CD14-positive monocyte (primary cell): ENCODE data around the gene ADGRG7. TPM values are rescaled to one million over a fixed set of nuclear protein-coding genes. Genes with fewer than 3 reads are reported as not detected.

Experiments used
- DNase-seq, 3 donors: peaks; one replicate each; pipeline ENCODE4 v3.0.0-alpha.2; 2011 to 2022
- H2AFZ ChIP-seq: 2 replicates; pipeline ENCODE4 v1.6.0; 2012; ENCODE audit warnings: mild to moderate bottlenecking, low read depth, low read length, inconsistent platforms; ENCODE audit not compliant: insufficient read depth, poor library complexity, severe bottlenecking
- H3K27ac ChIP-seq, 2 donors: 1 replicate in 1 of 2; 2 replicates in 1 of 2; pipeline ENCODE4 v1.5.1; 2012 to 2013; ENCODE audit warnings: low read length in 2 of 2, control low read depth in 1 of 2, inconsistent platforms in 1 of 2, low read depth in 1 of 2, mild to moderate bottlenecking in 1 of 2
- H3K27me3 ChIP-seq, 2 donors: one replicate each; pipeline versions ENCODE4 v1.6.0 to v1.6.1; 2011 to 2013; ENCODE audit warnings: low read length in 2 of 2; ENCODE audit not compliant: control insufficient read depth in 2 of 2, insufficient read depth in 2 of 2
- H3K36me3 ChIP-seq, 2 donors: replicated peaks in 1 of 2; 1 replicate in 1 of 2; 2 replicates in 1 of 2; pipeline versions ENCODE4 v1.5.1 to v1.6.1; 2012 to 2013; ENCODE audit warnings: low read length in 2 of 2, control low read depth in 1 of 2, inconsistent platforms in 1 of 2, mild to moderate bottlenecking in 1 of 2; ENCODE audit not compliant: insufficient read depth in 2 of 2, control insufficient read depth in 1 of 2
- H3K4me1 ChIP-seq, 2 donors: 1 replicate in 1 of 2; 2 replicates in 1 of 2; pipeline versions ENCODE4 v1.5.1 to v1.6.1; 2012 to 2013; ENCODE audit warnings: low read length in 2 of 2, control low read depth in 1 of 2, inconsistent platforms in 1 of 2, mild to moderate bottlenecking in 1 of 2, moderate library complexity in 1 of 2; ENCODE audit not compliant: insufficient read depth in 2 of 2, control insufficient read depth in 1 of 2
- H3K4me2 ChIP-seq: replicated peaks from 2 replicates; pipeline ENCODE3; 2012; ENCODE audit warnings: low read length, moderate library complexity, mild to moderate bottlenecking; ENCODE audit not compliant: poor library complexity, severe bottlenecking; ENCODE audit errors: extremely low read depth
- H3K4me3 ChIP-seq, 3 experiments: fragments of 200-600 bp in 1 of 3; sonication (generic) in 1 of 3; replicated peaks in 1 of 3; 1 replicate in 2 of 3; 2 replicates in 1 of 3; pipeline ENCODE4 v1.5.1; 2011 to 2013; ENCODE audit warnings: low read length in 3 of 3, mild to moderate bottlenecking in 3 of 3, control low read depth in 2 of 3, low read depth in 2 of 3, inconsistent platforms in 1 of 3, moderate library complexity in 1 of 3
- H3K79me2 ChIP-seq: 2 replicates; pipeline ENCODE4 v1.6.0; 2012; ENCODE audit warnings: mild to moderate bottlenecking, control low read depth, inconsistent platforms, low read length, moderate library complexity; ENCODE audit not compliant: insufficient read depth
- H3K9ac ChIP-seq: 2 replicates; pipeline ENCODE4 v1.6.0; 2017; ENCODE audit warnings: low read length, mild to moderate bottlenecking; ENCODE audit not compliant: insufficient read depth, poor library complexity, severe bottlenecking
- H3K9me3 ChIP-seq, 2 donors: replicated peaks in 1 of 2; 1 replicate in 1 of 2; 2 replicates in 1 of 2; pipeline versions ENCODE4 v1.5.1 to v1.6.1; 2012 to 2013; ENCODE audit warnings: low read length in 2 of 2, control low read depth in 1 of 2; ENCODE audit not compliant: control insufficient read depth in 1 of 2, insufficient read depth in 1 of 2
- H4K20me1 ChIP-seq: 2 replicates; pipeline ENCODE4 v1.6.0; 2012; ENCODE audit warnings: mild to moderate bottlenecking, low read length, control low read depth, moderate library complexity; ENCODE audit not compliant: insufficient read depth
- H3K27ac Mint-ChIP-seq, 7 donors: one replicate each; pipeline ENCODE4 v1.8.0; 2020; ENCODE audit warnings: mild to moderate bottlenecking in 7 of 7, mixed read lengths in 7 of 7, moderate library complexity in 6 of 7, inconsistent platforms in 2 of 7
- H3K27me3 Mint-ChIP-seq, 3 donors: one replicate each; pipeline ENCODE4 v1.8.0; 2021 to 2022; ENCODE audit warnings: low read depth in 3 of 3, mild to moderate bottlenecking in 3 of 3, mixed read lengths in 3 of 3, moderate library complexity in 3 of 3, inconsistent platforms in 1 of 3
- H3K36me3 Mint-ChIP-seq, 2 donors: one replicate each; pipeline ENCODE4 v1.8.0; 2020; ENCODE audit warnings: mixed read lengths in 2 of 2, inconsistent platforms in 1 of 2, mild to moderate bottlenecking in 1 of 2
- H3K4me1 Mint-ChIP-seq: one replicate; pipeline ENCODE4 v1.8.0; 2020; ENCODE audit warnings: mild to moderate bottlenecking, mixed read lengths
- H3K4me3 Mint-ChIP-seq, 2 donors: one replicate each; pipeline ENCODE4 v1.8.0; 2020; ENCODE audit warnings: mild to moderate bottlenecking in 2 of 2, mixed read lengths in 2 of 2, moderate library complexity in 1 of 2
- H3K9me3 Mint-ChIP-seq, 7 donors: one replicate each; pipeline ENCODE4 v1.8.0; 2020 to 2022; ENCODE audit warnings: mixed read lengths in 7 of 7, mild to moderate bottlenecking in 6 of 7, moderate library complexity in 6 of 7, inconsistent platforms in 2 of 7
- WGBS: methylation state at CpG from one replicate; pipeline ENCODE4 v1.1.5; 2013; ENCODE audit warnings: missing lambda C conversion rate; ENCODE audit not compliant: insufficient coverage; 5-methylcytosine and 5-hydroxymethylcytosine counted together
- intact Hi-C, 2 donors: fragments of 100-400 bp; cut with micrococcal nuclease; formaldehyde crosslinking; loops; one replicate each; pipeline versions ENCODE4 v1.15.0 to v1.15.1; 2023
- polyA plus RNA-seq, 3 donors: library from polyadenylated mRNA; depleted of rRNA in 1 of 3; unstranded in 2 of 3; stranded (reverse) in 1 of 3; fragments of 300-500 nt in 2 of 3; fragments of >200 nt in 1 of 3; fragmentation: Illumina TruSeq in 2 of 3; gene quantifications; 1 replicate in 2 of 3; 2 replicates in 1 of 3; pipeline ENCODE4 v1.2.3, GENCODE V29; 2012 to 2021
- TF ChIP-seq, protein P1 (sequence below): fragments of 200-600 bp; IDR thresholded peaks from one replicate; pipeline ENCODE4 v1.8.0; 2022; ENCODE audit warnings: antibody characterized with exemption, mild to moderate bottlenecking

The ADGRG7 gene
- polyA plus RNA-seq, 3 donors = not detected

- Histone ChIP-seq H2AFZ (no peak overlapping the region), H3K4me1 (no peaks in the 10 kb centered on the region), H4K20me1 (peaks cover 34% of the 10 kb centered on the region), H3K4me3 (no peak overlapping the region), H3K27me3 (no peaks in the 10 kb centered on the region), H3K4me2 (no peak overlapping the region), H3K9ac (no peak overlapping the region), H3K79me2 (peaks cover 20% of the 10 kb centered on the region), H3K27ac (no peak overlapping the region), H3K9me3 (no peaks in the 10 kb centered on the region), H3K36me3 (peaks cover 78 to 97% of the 10 kb centered on the region in 2 donors)
- no peak for DNase-seq
- H3K4me3 Mint-ChIP-seq = no peak overlapping the region
- peaks cover 67 to 84% of the 10 kb centered on the region in 2 donors for H3K36me3 Mint-ChIP-seq
- no peaks in the 10 kb centered on the region for H3K9me3 Mint-ChIP-seq
- TF ChIP-seq, protein P1, sequence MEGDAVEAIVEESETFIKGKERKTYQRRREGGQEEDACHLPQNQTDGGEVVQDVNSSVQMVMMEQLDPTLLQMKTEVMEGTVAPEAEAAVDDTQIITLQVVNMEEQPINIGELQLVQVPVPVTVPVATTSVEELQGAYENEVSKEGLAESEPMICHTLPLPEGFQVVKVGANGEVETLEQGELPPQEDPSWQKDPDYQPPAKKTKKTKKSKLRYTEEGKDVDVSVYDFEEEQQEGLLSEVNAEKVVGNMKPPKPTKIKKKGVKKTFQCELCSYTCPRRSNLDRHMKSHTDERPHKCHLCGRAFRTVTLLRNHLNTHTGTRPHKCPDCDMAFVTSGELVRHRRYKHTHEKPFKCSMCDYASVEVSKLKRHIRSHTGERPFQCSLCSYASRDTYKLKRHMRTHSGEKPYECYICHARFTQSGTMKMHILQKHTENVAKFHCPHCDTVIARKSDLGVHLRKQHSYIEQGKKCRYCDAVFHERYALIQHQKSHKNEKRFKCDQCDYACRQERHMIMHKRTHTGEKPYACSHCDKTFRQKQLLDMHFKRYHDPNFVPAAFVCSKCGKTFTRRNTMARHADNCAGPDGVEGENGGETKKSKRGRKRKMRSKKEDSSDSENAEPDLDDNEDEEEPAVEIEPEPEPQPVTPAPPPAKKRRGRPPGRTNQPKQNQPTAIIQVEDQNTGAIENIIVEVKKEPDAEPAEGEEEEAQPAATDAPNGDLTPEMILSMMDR = no peak
- no peaks in the 10 kb centered on the region for H3K27me3 Mint-ChIP-seq
- no peaks in the 10 kb centered on the region for H3K4me1 Mint-ChIP-seq
- no peak overlapping the region for H3K27ac Mint-ChIP-seq
- no CpG with 5 or more reads among the region's 3 CpGs for WGBS
- intact Hi-C loops = no loop called here
Measured at GRCh38 chr3:100732435-100732834, 123.0 kb downstream of the ADGRG7 start.

DNA sequence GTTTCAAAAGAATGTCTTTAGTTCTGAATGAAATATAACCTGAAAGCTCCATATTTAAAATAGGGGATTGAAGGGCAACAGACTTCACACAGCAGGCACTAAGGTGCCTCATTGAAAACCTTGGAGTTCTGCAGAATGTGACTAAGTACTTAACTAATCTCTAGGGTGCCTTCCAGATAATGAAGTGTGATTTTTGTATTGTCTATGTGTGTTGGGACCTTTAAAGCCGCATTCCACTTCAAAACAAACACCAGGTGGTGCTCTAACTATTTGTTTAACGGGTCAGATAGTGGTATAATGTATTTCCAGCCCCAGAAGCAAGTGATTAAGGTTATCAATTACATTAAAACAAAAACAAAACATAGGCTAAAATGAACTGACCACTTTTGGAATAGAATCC, 127.9 kb downstream of the ADGRG7 start:
- intact Hi-C loops = no loop called here
- Mint-ChIP-seq H3K4me3 (no peak overlapping the region), H3K27ac (no peak overlapping the region), H3K27me3 (no peaks in the 10 kb centered on the region), H3K4me1 (no peaks in the 10 kb centered on the region), H3K9me3 (no peaks in the 10 kb centered on the region), H3K36me3 (peaks cover 65 to 81% of the 10 kb centered on the region in 2 donors)
- Histone ChIP-seq H3K9me3 (no peaks in the 10 kb centered on the region), H3K4me2 (no peak overlapping the region), H3K4me3 (no peak overlapping the region), H2AFZ (no peak overlapping the region), H3K36me3 (peaks cover 84 to 99% of the 10 kb centered on the region in 2 donors), H3K27ac (no peak overlapping the region), H4K20me1 (peaks cover 14% of the 10 kb centered on the region), H3K9ac (no peak overlapping the region), H3K4me1 (no peaks in the 10 kb centered on the region), H3K27me3 (no peaks in the 10 kb centered on the region), H3K79me2 (peaks cover 7% of the 10 kb centered on the region)
- DNase-seq = no peak
- no CpG with 5 or more reads among the region's 2 CpGs for WGBS
- TF ChIP-seq, protein P1 = peak; percentile 16
